CD4-positive, alpha-beta T cell (primary cell): Measurements from ENCODE around the gene PAPOLA. TPM values are rescaled to one million over a fixed set of nuclear protein-coding genes. Genes with fewer than 3 reads are reported as not detected.

Source experiments
- ATAC-seq: fragments of 200-7000 bp; cut with Tn5 transposase; one replicate; pipeline ENCODE4 v1.10.0; 2022; ENCODE audit warnings: mild to moderate bottlenecking; ENCODE audit not compliant: poor library complexity
- CTCF ChIA-PET: fragments of 350-600 bp; sonication (Branson Sonifier 250); formaldehyde crosslinking; loops from one replicate; lab custom pipeline; 2021; ENCODE audit warnings: antibody characterized with exemption, inconsistent platforms; lab: Charles Lee
- POLR2A ChIA-PET: fragments of 350-600 bp; sonication (Branson Sonifier 250); formaldehyde crosslinking; loops from one replicate; lab custom pipeline; 2021; ENCODE audit warnings: antibody characterized with exemption, inconsistent platforms; lab: Charles Lee
- DNase-seq, 14 experiments: peaks; one replicate each; pipeline ENCODE4 v3.0.0-alpha.2; 2013 to 2020; ENCODE audit warnings: mixed read lengths in 2 of 14
- H3K27ac ChIP-seq, 2 donors: one replicate each; pipeline versions ENCODE4 v1.5.1 to v1.7.0; 2013; ENCODE audit warnings: low read length in 2 of 2, low read depth in 1 of 2, mild to moderate bottlenecking in 1 of 2
- H3K27me3 ChIP-seq, 2 experiments: 1 replicate in 1 of 2; 2 replicates in 1 of 2; pipeline versions ENCODE4 v1.6.1 to v1.7.0; 2013; ENCODE audit warnings: low read length in 2 of 2, control low read depth in 1 of 2, mild to moderate bottlenecking in 1 of 2, moderate library complexity in 1 of 2; ENCODE audit not compliant: insufficient read depth in 2 of 2, control insufficient read depth in 1 of 2
- H3K36me3 ChIP-seq: one replicate; pipeline ENCODE4 v1.6.1; 2013; ENCODE audit warnings: low read length, control low read depth; ENCODE audit not compliant: insufficient read depth
- H3K4me1 ChIP-seq: one replicate; pipeline ENCODE4 v1.6.1; 2013; ENCODE audit warnings: low read length, control low read depth; ENCODE audit not compliant: insufficient read depth
- H3K4me3 ChIP-seq: one replicate; pipeline ENCODE4 v1.5.1; 2013; ENCODE audit warnings: mild to moderate bottlenecking, low read length, moderate library complexity
- H3K9me3 ChIP-seq, 2 experiments: 1 replicate in 1 of 2; 2 replicates in 1 of 2; pipeline versions ENCODE4 v1.6.1 to v1.7.0; 2013; ENCODE audit warnings: low read length in 2 of 2, mild to moderate bottlenecking in 2 of 2, control low read depth in 1 of 2, moderate library complexity in 1 of 2; ENCODE audit not compliant: control insufficient read depth in 1 of 2, insufficient read depth in 1 of 2
- H3K27ac Mint-ChIP-seq: one replicate; pipeline ENCODE4 v1.8.0; 2020; ENCODE audit warnings: mixed read lengths
- H3K27me3 Mint-ChIP-seq: one replicate; pipeline ENCODE4 v1.8.0; 2021; ENCODE audit warnings: mixed read lengths
- H3K36me3 Mint-ChIP-seq: one replicate; pipeline ENCODE4 v1.8.0; 2021; ENCODE audit warnings: low read depth, mixed read lengths
- H3K4me1 Mint-ChIP-seq: one replicate; pipeline ENCODE4 v1.8.0; 2021; ENCODE audit warnings: low read depth, mixed read lengths
- H3K4me3 Mint-ChIP-seq: one replicate; pipeline ENCODE4 v1.8.0; 2020; ENCODE audit warnings: mild to moderate bottlenecking, mixed read lengths
- H3K9me3 Mint-ChIP-seq: one replicate; pipeline ENCODE4 v1.8.0; 2020; ENCODE audit warnings: mixed read lengths
- intact Hi-C, 2 experiments: fragments of 100-400 bp; cut with DNase I in 1 of 2; cut with micrococcal nuclease in 1 of 2; formaldehyde crosslinking; loops; one replicate each; pipeline versions ENCODE4 v1.15.1 to v1.9.0; 2023 to 2025; cut with DNase I, micrococcal nuclease
- total RNA-seq, 174 experiments: library from RNA in 2 of 174; stranded (reverse) in 2 of 174; gene quantifications; one replicate each; pipeline ENCODE4 v1.2.3 and lab custom pipeline; 2021 to 2026
- TF ChIP-seq, protein P1 (sequence below): fragments of 200-600 bp; IDR thresholded peaks from one replicate; pipeline ENCODE4 v1.8.0; 2022; ENCODE audit warnings: antibody characterized with exemption, mild to moderate bottlenecking

Gene PAPOLA
- total RNA-seq, 2 experiments from 2014 or later: 140 to 148 TPM

DNA sequence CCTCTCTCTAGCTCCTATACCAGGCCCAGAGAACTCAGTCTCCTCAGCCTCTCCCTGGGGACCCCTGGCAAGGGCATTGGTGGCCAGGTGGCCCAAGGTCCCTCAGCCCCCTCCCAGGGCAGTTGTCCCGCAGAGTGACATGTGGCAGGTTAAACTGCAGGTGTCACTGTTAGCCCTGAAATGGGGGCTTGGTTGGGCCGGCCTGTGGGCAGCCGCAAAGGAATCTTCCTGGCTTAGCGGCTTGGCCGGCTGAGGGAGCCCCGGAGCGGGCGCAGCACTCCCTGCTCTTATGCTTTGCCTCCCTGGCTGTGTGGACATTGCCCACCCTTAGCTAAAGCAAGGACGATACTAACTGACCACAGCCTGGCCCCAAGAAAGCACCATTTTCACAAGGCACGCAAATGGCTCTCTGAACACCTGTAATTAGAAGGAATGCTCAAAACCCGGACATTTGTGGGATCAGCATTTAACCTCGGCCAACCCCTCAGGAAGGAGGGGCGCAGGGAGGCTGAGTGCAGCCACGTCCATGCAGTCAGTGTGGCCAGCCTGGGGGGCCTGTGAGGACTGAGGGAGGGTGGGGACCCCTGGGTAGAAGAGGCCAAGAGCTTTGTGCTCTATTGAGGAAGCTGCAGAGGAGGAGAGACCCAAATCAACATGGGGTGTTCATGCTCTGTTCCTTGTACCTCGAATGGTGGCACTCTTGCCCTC, 82.2 kb downstream of the PAPOLA start:
- DNase-seq (peak in 4 of 14 experiments; percentile 10 to 40 (median 24)), ATAC-seq (peak; percentile 57)
- no peaks in the 10 kb centered on the region for H3K36me3 ChIP-seq
- Mint-ChIP-seq H3K36me3 (no peaks in the 10 kb centered on the region), H3K27me3 (peaks cover 22% of the 10 kb centered on the region), H3K4me3 (no peak overlapping the region), H3K27ac (no peak overlapping the region), H3K4me1 (no peaks in the 10 kb centered on the region), H3K9me3 (no peaks in the 10 kb centered on the region)
- H3K27ac ChIP-seq: no peak overlapping the region
- H3K9me3 ChIP-seq: no peaks in the 10 kb centered on the region
- H3K27me3 ChIP-seq: peaks cover 11 to 15% of the 10 kb centered on the region in 2 experiments
- TF ChIP-seq, protein P1, sequence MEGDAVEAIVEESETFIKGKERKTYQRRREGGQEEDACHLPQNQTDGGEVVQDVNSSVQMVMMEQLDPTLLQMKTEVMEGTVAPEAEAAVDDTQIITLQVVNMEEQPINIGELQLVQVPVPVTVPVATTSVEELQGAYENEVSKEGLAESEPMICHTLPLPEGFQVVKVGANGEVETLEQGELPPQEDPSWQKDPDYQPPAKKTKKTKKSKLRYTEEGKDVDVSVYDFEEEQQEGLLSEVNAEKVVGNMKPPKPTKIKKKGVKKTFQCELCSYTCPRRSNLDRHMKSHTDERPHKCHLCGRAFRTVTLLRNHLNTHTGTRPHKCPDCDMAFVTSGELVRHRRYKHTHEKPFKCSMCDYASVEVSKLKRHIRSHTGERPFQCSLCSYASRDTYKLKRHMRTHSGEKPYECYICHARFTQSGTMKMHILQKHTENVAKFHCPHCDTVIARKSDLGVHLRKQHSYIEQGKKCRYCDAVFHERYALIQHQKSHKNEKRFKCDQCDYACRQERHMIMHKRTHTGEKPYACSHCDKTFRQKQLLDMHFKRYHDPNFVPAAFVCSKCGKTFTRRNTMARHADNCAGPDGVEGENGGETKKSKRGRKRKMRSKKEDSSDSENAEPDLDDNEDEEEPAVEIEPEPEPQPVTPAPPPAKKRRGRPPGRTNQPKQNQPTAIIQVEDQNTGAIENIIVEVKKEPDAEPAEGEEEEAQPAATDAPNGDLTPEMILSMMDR: no peak
- H3K4me1 ChIP-seq: peaks cover 4% of the 10 kb centered on the region
- no peak overlapping the region for H3K4me3 ChIP-seq
- ChIA-PET CTCF (no interaction called here), POLR2A (no interaction called here)
- intact Hi-C loops: no loop called here

- Histone ChIP-seq H3K27me3 (peaks cover 11 to 15% of the 10 kb centered on the region in 2 experiments), H3K4me1 (peaks cover 4% of the 10 kb centered on the region), H3K36me3 (no peaks in the 10 kb centered on the region), H3K27ac (no peak overlapping the region), H3K4me3 (no peak overlapping the region), H3K9me3 (no peaks in the 10 kb centered on the region)
- H3K27me3 Mint-ChIP-seq: peaks cover 27% of the 10 kb centered on the region
- intact Hi-C loops: no loop called here
- CTCF ChIA-PET: no interaction called here
- ATAC-seq (no peak), DNase-seq (no peak)
- H3K4me3 Mint-ChIP-seq: no peak overlapping the region
- POLR2A ChIA-PET: no interaction called here
- H3K4me1 Mint-ChIP-seq: no peaks in the 10 kb centered on the region
- TF ChIP-seq, protein P1: no peak
- no peaks in the 10 kb centered on the region for H3K9me3 Mint-ChIP-seq
- no peak overlapping the region for H3K27ac Mint-ChIP-seq
- no peaks in the 10 kb centered on the region for H3K36me3 Mint-ChIP-seq
These were observed 82.9 kb downstream of the PAPOLA start for GRCh38 chr14:96584907-96585671.

DNA sequence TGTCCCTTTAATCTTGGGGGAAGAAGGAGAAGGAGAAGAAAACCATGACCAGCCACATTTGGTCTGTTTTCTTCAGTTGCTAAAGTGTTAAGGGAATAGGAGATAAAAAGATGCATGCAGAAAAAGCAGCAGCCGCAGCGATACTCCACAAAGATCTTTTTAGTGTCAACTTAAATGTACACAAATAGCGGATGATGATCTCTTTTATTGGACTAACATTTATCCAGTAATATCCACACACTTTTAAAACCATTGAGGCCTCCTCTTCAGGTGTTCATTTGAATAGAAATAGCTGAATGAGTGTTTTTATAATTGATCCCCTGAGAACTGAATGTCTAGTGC, 83.5 kb downstream of the PAPOLA start:
- Histone ChIP-seq H3K27me3 (peaks cover 11 to 15% of the 10 kb centered on the region in 2 experiments), H3K36me3 (no peaks in the 10 kb centered on the region), H3K4me1 (peaks cover 4% of the 10 kb centered on the region), H3K9me3 (no peaks in the 10 kb centered on the region), H3K4me3 (no peak overlapping the region), H3K27ac (no peak overlapping the region)
- ATAC-seq (no peak), DNase-seq (no peak)
- Mint-ChIP-seq H3K4me3 (no peak overlapping the region), H3K27me3 (peaks cover 27% of the 10 kb centered on the region), H3K9me3 (no peaks in the 10 kb centered on the region), H3K4me1 (no peaks in the 10 kb centered on the region), H3K27ac (no peak overlapping the region), H3K36me3 (no peaks in the 10 kb centered on the region)
- CTCF ChIA-PET: no interaction called here
- POLR2A ChIA-PET: no interaction called here
- intact Hi-C loops: no loop called here
- TF ChIP-seq, protein P1: no peak
